RWPE2 (cell line): ENCODE data around the gene UBXN2A.

Experiments
- ATAC-seq: fragments of 200-7000 bp; cut with Tn5 transposase; 3 replicates; pipeline ENCODE4 v1.9.1; 2021; ENCODE audit warnings: low read depth
- DNase-seq: peaks from one replicate; pipeline ENCODE4 v3.0.0-alpha.2; 2020; ENCODE audit warnings: low spot score
- H3K27ac ChIP-seq: fragments of 450-650 bp; 2 replicates; pipeline ENCODE4 v1.5.1; 2017; ENCODE audit warnings: mild to moderate bottlenecking; ENCODE audit not compliant: poor library complexity, severe bottlenecking
- H3K27me3 ChIP-seq: fragments of 250-450 bp; sonication (Bioruptor Pico); 2 replicates; pipeline ENCODE4 v1.5.1; 2021; ENCODE audit warnings: mild to moderate bottlenecking, moderate library complexity; ENCODE audit not compliant: insufficient read depth, poor library complexity, severe bottlenecking
- H3K36me3 ChIP-seq: fragments of 250-450 bp; sonication (Bioruptor Pico); 2 replicates; pipeline ENCODE4 v1.5.1; 2020; ENCODE audit warnings: low read depth, mild to moderate bottlenecking, moderate library complexity
- H3K4me1 ChIP-seq: fragments of 250-450 bp; sonication (Bioruptor Pico); 2 replicates; pipeline ENCODE4 v1.5.1; 2021; ENCODE audit warnings: mild to moderate bottlenecking, moderate library complexity; ENCODE audit not compliant: insufficient read depth, poor library complexity, severe bottlenecking
- H3K4me3 ChIP-seq: fragments of 250-450 bp; sonication (Bioruptor Pico); 2 replicates; pipeline ENCODE4 v1.5.1; 2021; ENCODE audit warnings: mild to moderate bottlenecking, moderate library complexity; ENCODE audit not compliant: severe bottlenecking
- H3K9me3 ChIP-seq: fragments of 250-450 bp; sonication (Bioruptor Pico); 2 replicates; pipeline ENCODE4 v1.5.1; 2021; ENCODE audit warnings: mild to moderate bottlenecking, moderate library complexity; ENCODE audit not compliant: severe bottlenecking
- TF ChIP-seq, protein P1 (sequence below): fragments of 450-650 bp; IDR thresholded peaks from one replicate; pipeline ENCODE4 v1.5.1; 2017; ENCODE audit warnings: mild to moderate bottlenecking, moderate library complexity; ENCODE audit not compliant: poor library complexity, severe bottlenecking

The UBXN2A gene

DNA sequence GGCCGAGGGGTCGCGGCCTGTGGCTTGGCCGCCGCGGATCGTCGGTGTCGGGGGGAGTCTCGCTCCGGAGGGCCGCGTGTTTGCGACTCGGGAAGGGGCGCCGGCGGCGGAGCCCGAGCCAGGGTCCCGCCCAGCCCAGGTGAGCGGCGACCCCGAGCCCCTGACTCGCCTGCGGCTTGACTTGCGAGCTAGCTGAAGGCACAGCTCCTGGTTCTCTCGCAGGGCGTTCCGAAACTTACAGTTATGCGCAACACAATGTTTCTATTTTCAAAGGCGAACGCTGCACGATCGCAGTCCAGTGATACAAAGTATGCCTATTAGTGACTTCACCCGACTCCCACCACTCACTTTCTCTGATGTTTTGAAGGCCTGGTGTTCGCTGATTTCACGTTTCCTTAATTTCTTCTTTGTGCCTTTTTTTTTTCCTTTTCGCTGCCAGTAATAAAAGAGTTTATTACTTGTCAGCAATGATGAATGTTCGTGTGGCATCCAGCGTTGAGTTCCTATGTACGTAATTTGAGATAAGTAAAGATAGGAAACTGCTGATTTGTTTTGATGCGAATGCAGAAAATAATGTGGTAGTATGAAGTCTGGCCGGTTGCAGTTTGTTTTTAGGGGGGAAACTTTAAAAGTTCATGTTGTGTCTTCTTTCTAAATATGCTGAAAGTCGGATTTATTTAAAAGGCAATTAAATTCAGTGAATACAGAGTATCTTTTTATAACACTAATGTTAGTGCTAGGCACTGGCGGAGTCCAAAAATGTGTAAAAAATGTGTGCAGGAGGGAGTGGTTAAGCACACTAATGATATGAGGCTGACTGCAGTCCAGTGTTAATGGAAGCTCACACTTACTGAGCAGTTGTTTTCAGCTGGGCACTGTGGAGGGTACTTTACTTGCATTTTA, 706 bp downstream of the UBXN2A start:
- TF ChIP-seq, protein P1, sequence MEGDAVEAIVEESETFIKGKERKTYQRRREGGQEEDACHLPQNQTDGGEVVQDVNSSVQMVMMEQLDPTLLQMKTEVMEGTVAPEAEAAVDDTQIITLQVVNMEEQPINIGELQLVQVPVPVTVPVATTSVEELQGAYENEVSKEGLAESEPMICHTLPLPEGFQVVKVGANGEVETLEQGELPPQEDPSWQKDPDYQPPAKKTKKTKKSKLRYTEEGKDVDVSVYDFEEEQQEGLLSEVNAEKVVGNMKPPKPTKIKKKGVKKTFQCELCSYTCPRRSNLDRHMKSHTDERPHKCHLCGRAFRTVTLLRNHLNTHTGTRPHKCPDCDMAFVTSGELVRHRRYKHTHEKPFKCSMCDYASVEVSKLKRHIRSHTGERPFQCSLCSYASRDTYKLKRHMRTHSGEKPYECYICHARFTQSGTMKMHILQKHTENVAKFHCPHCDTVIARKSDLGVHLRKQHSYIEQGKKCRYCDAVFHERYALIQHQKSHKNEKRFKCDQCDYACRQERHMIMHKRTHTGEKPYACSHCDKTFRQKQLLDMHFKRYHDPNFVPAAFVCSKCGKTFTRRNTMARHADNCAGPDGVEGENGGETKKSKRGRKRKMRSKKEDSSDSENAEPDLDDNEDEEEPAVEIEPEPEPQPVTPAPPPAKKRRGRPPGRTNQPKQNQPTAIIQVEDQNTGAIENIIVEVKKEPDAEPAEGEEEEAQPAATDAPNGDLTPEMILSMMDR = no peak
- Histone ChIP-seq H3K36me3 (no peaks in the 10 kb centered on the region), H3K9me3 (no peaks in the 10 kb centered on the region), H3K27ac (peak overlapping the region; percentile 68), H3K4me1 (no peaks in the 10 kb centered on the region), H3K4me3 (peak overlapping the region; percentile 94), H3K27me3 (no peaks in the 10 kb centered on the region)
- DNase-seq (no peak), ATAC-seq (peak; percentile 50)

DNA sequence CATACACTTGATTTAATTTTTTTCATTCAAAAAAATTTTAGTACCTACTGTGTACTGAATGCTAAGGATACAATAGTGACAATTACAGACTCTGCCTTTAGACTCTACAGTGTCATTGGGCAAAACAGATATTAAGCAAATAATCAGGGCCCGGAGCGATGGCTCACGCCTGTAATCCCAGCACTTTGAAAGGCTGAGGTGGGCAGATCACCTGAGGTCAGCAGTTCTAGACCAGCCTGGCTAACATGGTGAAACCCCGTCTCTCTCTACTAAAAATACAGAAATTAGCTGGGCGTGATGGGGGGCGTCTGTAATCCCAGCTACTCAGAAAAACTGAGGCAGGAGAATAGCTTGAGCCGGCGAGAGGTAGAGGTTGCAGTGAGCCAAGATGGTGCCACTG, 1.4 kb downstream of the UBXN2A start:
- H3K9me3 ChIP-seq = no peaks in the 10 kb centered on the region
- ATAC-seq (no peak), DNase-seq (no peak)
- H3K4me1 ChIP-seq = no peaks in the 10 kb centered on the region
- no peaks in the 10 kb centered on the region for H3K36me3 ChIP-seq
- TF ChIP-seq, protein P1 = no peak
- H3K4me3 ChIP-seq = peak overlapping the region; percentile 94
- H3K27me3 ChIP-seq = no peaks in the 10 kb centered on the region
- peak overlapping the region; percentile 68 for H3K27ac ChIP-seq

DNA sequence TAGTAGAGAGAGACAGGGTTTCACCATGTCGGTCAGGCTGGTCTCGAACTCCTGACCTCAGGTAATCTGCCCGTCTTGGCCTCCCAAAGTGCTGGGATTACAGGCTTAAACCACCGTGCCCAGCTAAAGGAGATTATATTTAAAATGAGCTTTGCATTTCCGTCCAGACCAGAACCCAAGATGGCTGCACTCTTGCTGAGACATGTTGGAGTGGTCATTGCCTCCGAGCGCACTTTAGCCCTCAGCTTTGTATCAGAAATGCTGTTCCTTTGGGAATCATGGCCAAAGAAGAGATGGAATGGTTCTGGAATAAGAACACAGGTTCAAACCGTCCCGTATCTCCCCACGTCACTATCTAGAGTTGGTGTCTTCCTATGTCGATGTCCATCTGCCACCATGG, 3.4 kb downstream of the UBXN2A start:
- no peak overlapping the region for H3K27ac ChIP-seq
- H3K4me1 ChIP-seq = no peaks in the 10 kb centered on the region
- ATAC-seq (no peak), DNase-seq (no peak)
- no peaks in the 10 kb centered on the region for H3K36me3 ChIP-seq
- H3K4me3 ChIP-seq = no peak overlapping the region
- no peaks in the 10 kb centered on the region for H3K9me3 ChIP-seq
- no peaks in the 10 kb centered on the region for H3K27me3 ChIP-seq
- TF ChIP-seq, protein P1 = no peak

DNA sequence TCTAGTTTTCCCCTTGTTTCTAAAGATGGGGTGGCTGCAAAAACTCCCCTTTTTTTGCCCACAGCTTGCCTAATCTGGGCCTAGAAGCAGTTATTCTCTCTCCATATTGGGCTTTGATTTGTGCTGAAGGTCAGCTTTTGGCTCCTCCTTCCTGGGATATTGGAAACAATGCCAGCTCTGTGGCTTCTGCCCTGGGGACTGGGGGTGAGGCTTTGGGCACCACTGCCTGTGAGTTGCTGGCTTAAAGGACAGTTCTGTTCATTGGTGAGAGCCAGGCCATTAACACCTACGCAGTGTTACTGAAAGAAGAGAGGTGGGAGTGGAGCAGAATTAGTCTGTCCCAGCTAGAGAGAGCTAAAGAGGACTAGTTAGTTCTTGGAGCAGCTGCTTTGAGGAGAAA, 4.3 kb downstream of the UBXN2A start:
- Histone ChIP-seq H3K36me3 (no peaks in the 10 kb centered on the region), H3K27ac (no peak overlapping the region), H3K4me1 (no peaks in the 10 kb centered on the region), H3K9me3 (no peaks in the 10 kb centered on the region), H3K27me3 (no peaks in the 10 kb centered on the region), H3K4me3 (no peak overlapping the region)
- ATAC-seq (no peak), DNase-seq (no peak)
- TF ChIP-seq, protein P1 = no peak

DNA sequence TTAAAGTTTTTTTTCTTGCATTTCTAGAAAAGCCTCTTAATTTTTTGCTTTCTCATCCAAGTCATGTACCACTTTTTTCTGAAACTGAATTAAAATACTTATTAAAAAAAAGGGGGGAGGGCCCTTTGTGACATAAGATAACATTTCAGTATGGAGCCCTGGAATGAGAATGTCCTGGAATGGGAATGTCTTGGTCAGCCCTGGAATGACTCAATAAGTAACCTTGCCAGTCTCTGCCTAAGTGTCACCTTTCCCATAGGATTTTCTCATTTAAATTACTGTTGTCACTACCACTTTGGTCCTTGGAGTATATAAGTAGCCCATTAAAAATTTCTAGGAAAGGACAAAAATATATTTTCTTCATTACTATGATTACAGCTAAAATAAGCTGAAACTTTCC, 4.7 kb downstream of the UBXN2A start:
- H3K4me1 ChIP-seq = no peaks in the 10 kb centered on the region
- no peak for ATAC-seq
- H3K36me3 ChIP-seq = no peaks in the 10 kb centered on the region
- DNase-seq = no peak
- no peak overlapping the region for H3K27ac ChIP-seq
- no peaks in the 10 kb centered on the region for H3K9me3 ChIP-seq
- H3K4me3 ChIP-seq = no peak overlapping the region
- TF ChIP-seq, protein P1 = no peak
- no peaks in the 10 kb centered on the region for H3K27me3 ChIP-seq
